SK-N-DZ (cell line): ENCODE data around the gene GINM1. TPM values are rescaled to one million over a fixed set of nuclear protein-coding genes. Genes with fewer than 3 reads are reported as not detected.

ENCODE experiments used
- DNase-seq: peaks from one replicate; pipeline ENCODE4 v3.0.0-alpha.2; 2015; ENCODE audit warnings: low spot score
- polyA plus RNA-seq, 2 experiments: library from polyadenylated mRNA; depleted of rRNA; stranded (reverse); fragments of >200 nt; gene quantifications; 2 replicates each; pipeline ENCODE4 v1.2.3, GENCODE V29; 2014

The GINM1 gene
- 15.0 and 23.5 TPM in 2 replicates for polyA plus RNA-seq (2014; cell fraction: cytosol; rRNA removed)
- polyA plus RNA-seq (2014; cell fraction: nucleus; rRNA removed), result 9.7 and 9.9 TPM in 2 replicates

- peak; percentile 92 for DNase-seq
These were observed at the start of gene GINM1 for GRCh38 chr6:149565527-149566409. Gene GINM1 (plus strand): TSS chr6:149566375. CDS start chr6:149566415, 40 bp downstream.

- DNase-seq, result no peak
These were observed 36.5 kb upstream of the GINM1 start for GRCh38 chr6:149529650-149530049.

- no peak for DNase-seq
These were observed 31.4 kb upstream of the GINM1 start for GRCh38 chr6:149534742-149535141.

DNA sequence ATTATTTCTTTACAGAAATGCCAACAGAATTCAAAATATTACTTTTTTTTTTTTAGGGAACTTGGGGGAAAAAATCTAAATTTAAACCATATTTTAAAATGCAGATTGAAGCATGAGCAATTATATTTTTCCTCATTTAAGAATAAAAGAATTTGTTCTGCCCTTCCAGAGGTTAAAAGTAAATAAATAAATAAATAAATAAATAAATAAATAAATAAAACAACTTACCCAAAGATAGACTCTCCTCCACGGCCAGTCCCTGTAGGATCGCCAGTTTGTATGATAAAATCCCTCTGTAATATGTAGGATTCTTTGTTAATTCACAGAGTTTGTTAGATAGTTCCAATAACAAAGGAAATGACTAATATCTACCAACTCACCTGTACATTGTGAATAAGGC is 25.0 kb upstream of the GINM1 start:
- no peak for DNase-seq

GRCh38 chr6:149544646-149545257 is 21.4 kb upstream of the GINM1 start:
- no peak for DNase-seq

DNA sequence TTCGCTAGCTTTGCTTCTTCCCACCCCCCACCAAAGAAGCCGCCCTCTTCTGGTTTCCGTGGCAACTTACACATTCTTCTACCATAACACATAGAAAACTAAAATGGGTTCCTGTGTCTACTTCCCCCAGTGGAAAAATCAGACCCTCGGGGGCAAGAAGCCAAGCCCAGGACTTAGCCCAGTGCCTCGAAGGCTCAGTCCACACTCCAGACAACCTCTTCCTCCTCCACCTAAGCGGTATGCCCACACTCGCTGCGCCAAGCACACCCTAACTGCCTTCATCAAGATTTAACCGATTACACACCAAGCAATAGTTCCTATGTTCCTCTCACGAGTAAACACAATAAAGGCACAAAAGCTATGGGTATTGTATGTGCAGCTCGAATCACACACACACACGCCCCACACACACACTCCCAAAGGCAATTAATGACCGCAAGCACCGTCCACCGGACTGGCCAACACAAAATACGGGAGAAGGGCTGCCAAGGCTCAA is 20.9 kb upstream of the GINM1 start:
- no peak for DNase-seq

GRCh38 chr6:149545754-149546471 is 20.3 kb upstream of the GINM1 start, which contains the start of gene PPIL4:
Gene PPIL4 (minus strand): TSS chr6:149546043. CDS start chr6:149546005, 38 bp downstream.
- DNase-seq, result peak; percentile 89

- DNase-seq, result no peak
These were observed 14.3 kb upstream of the GINM1 start for GRCh38 chr6:149551920-149552319.

DNA sequence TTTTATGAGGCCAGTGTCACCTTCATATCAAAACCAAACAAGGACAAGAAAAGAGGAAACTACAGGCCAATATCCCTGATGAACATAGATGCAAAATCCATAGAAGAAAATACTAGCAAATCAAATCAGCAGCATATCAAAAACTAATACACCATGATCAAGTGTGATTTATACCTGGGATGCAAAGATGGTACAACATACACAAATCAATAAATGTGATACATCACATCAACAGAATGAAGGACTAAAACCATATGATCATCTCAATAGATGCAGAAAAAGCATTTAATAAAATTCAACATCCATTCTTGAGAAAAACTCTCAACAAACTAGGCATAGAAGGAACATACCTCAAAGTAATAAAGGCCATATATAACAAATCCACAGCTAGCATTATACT is 8.1 kb upstream of the GINM1 start:
- no peak for DNase-seq

DNA sequence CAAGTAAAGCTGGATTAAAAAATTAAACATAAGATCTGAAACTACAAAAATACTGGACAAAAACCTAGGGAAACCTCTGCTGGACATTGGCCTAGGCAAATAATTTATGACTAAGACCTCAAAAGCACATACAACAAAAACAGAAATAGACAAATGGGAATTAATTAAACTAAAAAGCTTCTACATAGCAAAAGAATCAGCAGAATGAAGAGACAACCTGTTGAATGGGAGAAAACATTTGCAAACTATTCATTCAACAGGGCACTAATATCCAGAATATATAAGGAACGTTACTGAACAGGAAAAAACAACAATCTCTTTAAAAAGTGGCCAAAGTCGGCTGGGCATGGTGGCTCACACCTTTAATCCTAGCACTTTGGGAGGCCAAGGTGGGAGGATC is 6.8 kb upstream of the GINM1 start:
- DNase-seq, result no peak

- no peak for DNase-seq
These were observed 5.4 kb upstream of the GINM1 start for GRCh38 chr6:149560736-149561135.

- DNase-seq, result no peak
These were observed 2.8 kb upstream of the GINM1 start for GRCh38 chr6:149563203-149563927.

GRCh38 chr6:149563928-149564325 is 2.2 kb upstream of the GINM1 start:
- DNase-seq, result no peak

GRCh38 chr6:149566410-149567193 is 427 bp downstream of the GINM1 start:
- peak; percentile 38 for DNase-seq

- DNase-seq, result no peak
These were observed 1.0 kb downstream of the GINM1 start for GRCh38 chr6:149567194-149567586.

GRCh38 chr6:149567945-149568585 is 1.9 kb downstream of the GINM1 start:
- no peak for DNase-seq

GRCh38 chr6:149580880-149581279 is 14.7 kb downstream of the GINM1 start:
- DNase-seq, result no peak

DNA sequence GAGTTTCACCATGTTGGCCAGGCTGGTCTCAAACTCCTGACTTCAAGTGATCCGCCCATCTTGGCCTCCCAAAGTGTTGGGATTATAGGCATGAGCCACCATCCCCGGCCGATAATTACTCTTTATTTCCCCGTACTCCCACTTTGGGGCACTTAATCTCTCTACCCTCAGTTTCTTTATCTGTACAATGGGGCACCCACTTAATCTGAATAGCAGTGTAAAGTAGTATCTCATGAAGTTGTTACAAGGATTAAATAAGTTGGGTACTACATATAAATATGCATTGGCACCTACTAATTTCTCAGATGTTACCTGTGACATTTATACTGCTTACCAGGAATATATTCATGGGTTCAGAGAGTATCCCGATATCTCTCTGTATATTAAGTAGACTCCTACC is 15.2 kb downstream of the GINM1 start:
- no peak for DNase-seq

DNA sequence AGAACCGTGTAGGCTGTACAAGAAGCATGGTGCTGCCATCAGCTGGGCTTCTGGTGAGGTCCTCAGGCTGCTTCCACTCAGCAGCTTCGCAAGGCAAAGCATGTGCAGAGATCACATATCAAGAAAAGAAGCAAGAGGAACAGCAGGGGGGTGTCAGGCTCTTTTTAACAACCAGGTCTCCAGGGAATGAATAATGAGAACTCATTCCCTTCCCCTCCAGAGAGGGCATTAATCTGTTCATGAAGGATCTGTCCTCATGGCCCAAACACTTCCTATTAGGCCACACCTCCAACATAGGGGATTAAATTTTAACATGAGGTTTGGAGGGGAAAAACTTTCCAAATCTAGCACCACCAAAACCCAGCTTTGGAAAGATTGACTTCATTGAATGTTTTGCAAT is 20.0 kb downstream of the GINM1 start:
- DNase-seq, result no peak

- DNase-seq, result no peak
These were observed 26.8 kb downstream of the GINM1 start for GRCh38 chr6:149592983-149593382.
